Ammon's horn (tissue), 1 donor: ENCODE results near the gene JMJD8.

Experiments used
- DNase-seq: peaks from one replicate; pipeline ENCODE4 v3.0.0-alpha.2; 2016; ENCODE audit warnings: low spot score

Gene JMJD8

GRCh38 chr16:660459-661183, 23.5 kb downstream of the JMJD8 start:
- DNase-seq, result peak; percentile 94

GRCh38 chr16:660132-660458, 24.0 kb downstream of the JMJD8 start:
- DNase-seq, result no peak

DNA sequence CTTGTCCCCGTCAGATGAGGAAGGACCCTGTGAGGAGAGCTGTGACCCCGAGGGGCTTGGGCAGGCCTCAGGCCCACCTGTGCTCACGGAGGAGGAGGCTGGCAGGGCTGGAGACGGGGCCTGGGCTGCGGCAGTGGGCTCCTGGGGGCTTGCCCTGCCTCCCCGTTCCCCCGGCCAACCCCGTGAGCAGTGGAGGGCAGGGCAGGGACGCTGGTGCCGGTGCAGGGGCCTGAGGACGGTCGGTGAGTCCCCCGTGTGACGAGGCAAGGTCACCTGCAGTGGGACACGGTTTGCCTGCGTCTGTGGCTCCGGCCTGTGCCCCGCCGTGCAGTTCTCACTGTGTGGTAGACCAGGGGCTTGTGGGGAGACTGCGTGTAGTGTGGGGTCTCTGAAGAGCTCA, 24.5 kb downstream of the JMJD8 start:
- DNase-seq, result no peak

- DNase-seq, result no peak
These were observed 25.2 kb downstream of the JMJD8 start for GRCh38 chr16:658679-659571.

DNA sequence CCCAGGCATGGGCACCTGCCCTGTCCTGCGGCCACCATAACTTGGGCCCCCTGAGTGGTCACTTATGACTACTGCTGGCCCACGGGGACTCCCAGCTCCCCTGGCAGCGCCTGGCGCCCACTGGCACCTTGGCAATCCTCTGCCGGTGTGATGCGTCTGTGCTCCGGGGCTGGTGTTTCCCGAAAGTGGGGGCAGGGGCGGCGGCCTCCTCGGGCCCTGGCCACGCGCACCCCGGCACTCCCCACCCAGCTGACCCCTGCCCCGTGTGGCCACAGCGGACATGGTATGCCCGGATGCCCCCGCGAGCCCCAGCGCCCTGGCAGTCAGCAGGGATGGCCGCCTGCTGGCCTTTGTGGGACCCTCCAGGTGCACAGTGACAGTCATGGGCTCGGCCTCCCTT, 26.6 kb downstream of the JMJD8 start:
- no peak for DNase-seq

GRCh38 chr16:654034-654433, 30.1 kb downstream of the JMJD8 start:
- no peak for DNase-seq

- DNase-seq, result no peak
These were observed 31.5 kb downstream of the JMJD8 start for GRCh38 chr16:652454-653305.

- DNase-seq, result no peak
These were observed 32.3 kb downstream of the JMJD8 start for GRCh38 chr16:651844-652243.

DNA sequence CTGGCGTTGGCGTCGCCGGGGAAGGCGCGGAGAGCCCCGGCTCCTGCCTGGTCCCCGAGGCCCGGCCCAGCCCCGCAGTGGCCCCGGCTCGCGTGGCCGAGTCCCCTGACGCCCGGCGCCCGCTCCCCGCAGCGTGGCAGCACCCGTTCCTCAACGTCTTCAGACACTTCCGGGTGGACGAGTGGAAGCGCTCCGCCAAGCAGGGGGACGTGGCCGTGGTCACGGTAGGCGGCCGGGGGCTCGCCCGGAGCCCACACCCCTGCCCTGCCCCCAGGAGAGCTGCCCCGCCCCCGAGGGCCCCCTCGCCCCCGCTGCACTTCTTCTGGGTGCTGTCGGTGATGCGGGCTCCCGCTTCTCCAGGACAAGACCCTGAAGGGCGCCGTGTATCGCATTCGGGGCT, 34.5 kb downstream of the JMJD8 start:
- DNase-seq, result no peak

DNA sequence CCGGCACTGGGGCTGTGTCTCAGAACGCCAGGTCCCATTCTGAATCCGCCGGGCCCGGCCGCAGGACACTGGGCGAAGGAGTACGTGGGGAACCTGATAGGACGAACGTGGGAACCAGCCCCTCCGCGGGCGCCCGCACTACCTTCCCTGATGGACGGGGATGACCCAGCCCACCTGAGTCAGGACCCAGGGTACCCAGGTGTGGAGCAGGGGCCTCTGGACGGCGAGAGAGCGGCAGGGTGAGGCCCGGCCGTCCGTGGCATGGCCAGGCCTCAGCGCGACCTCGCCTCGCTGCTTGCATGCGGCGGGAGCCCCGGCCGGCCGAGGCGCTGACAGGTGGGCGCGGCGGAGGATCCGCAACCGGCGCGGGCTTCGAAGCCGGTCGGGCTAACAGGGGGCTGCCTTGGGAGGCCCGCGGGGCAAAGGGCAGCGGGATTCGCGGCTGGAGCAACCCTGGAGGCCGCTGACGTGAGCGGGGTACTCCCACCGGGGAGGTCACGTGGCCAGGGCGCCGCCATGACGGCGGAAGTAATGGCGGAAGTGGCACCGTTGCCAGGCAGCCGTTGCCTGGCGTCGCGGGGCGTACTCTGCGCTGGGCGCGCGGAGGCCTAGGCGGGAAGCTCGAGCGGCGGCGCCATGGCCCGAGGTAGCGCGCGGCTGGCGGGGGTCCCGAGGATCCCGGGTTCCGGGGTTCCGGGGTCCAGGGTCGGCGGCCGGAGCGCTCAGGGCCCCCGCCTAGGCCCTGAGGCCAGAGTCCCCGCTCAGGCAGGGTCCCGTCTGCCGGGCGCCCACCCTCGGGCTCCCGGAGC, 35.1 kb downstream of the JMJD8 start, which contains the start of gene WDR90:
WDR90 (plus strand) TSS at position 585 of the 809 bp plus-strand sequence; CDS start at position 637, 52 bp downstream.
- peak; percentile 96 for DNase-seq

DNA sequence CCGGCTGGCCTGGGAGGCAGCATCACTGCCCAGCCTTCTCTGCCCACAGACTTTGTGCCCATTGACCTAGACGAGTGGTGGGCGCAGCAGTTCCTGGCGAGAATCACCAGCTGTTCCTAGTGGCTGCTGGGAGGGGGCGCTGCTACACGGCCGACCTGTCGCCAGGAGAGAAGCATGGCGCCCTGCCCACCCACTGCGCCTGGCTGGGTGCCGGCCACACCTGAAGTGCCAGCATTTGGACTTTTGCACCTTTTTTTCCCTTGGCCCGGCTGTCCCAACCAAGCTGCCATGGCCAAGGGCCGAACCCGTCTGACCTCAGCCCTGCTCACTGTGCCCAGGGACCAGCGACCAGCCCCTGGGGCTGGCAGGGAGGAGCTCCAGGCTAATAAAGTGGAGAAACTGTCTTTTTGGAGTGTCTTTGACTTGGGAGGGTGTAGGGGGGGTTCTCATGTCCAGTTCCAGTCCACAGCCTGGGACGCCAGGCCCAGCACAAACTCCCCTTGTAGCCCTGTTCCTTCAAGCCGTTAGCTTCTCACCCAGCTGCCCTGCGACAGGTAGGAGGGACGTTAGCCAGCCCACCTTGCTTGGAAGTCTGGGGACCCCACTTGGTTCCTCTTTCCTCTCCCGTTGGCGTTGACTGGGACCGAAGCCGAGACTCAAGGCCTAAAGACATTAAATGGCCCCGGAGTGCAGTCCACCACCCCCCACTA, 35.9 kb downstream of the JMJD8 start:
- no peak for DNase-seq

DNA sequence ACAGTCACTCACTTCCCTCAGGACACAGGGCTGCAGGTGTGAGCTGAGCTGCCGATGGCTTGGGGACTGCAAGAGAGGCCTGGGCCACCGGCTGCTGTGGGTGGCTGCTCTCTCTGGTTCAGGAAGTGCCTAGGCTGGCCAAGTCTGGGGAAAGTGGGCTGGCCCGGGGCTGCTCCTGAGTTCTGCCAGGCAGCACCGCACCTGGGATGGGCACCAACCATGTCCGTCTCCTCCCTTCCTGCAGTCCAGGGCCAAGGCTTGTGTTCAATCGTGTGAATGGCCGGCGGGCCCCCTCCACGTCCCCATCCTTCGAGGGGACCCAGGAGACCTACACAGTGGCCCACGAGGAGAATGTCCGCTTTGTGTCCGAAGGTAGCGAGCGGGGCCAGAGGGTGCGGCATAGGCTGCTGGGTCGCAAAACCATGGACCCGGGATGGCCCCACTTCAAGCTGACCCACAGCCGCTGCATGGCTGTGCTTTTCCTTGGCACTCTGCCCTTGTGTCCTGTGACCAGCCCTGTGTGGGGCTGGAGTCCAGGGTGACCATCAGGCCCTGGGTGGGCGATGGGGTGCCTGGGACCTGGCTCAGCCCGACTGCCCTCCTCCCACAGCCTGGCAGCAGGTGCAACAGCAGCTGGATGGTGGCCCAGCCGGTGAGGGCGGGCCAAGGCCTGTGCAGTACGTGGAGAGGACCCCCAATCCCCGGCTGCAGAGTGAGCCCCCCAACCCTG, 36.8 kb downstream of the JMJD8 start:
- no peak for DNase-seq

- no peak for DNase-seq
These were observed 37.4 kb downstream of the JMJD8 start for GRCh38 chr16:646679-647172.

DNA sequence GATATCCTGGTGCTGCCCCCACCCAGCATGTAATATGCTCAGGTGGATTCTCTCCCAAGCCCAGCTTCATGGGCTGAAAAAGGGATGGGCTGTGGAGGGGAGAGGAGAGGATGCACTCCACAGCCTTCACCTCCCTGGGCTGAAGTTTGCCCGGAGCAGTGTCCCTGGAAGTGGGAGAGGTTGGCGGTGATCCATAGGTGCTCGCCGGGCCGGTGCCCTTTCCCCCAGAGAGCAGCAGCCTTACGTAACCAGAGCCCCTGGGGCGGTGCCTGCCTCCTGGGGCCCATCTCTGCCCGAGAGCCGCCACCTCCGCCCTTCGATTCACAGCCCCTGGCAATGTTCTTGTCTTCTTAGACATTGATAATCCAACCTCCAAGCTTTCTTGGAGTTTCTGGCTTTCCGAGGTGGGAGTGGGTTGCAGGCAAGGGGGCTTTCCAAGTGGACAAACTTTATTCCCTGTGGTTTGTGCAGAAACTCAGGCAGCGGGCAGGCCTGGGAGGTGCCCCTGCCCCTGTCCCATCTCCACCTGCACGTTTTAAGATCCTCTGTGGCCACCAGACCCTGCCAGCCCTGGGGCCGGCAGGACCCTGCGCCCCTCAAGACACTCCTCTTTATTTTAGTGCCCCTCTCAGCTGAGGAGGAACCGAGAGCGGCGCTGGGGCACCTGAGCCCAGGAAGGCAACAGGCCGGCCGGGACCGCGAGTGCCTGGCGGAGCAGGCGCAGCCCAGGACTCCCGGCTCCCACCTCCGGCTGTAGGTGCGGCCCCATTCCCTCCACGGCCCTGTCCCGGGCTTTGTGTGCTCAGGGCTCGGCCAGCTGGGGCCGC, 38.1 kb downstream of the JMJD8 start:
- DNase-seq, result no peak

DNA sequence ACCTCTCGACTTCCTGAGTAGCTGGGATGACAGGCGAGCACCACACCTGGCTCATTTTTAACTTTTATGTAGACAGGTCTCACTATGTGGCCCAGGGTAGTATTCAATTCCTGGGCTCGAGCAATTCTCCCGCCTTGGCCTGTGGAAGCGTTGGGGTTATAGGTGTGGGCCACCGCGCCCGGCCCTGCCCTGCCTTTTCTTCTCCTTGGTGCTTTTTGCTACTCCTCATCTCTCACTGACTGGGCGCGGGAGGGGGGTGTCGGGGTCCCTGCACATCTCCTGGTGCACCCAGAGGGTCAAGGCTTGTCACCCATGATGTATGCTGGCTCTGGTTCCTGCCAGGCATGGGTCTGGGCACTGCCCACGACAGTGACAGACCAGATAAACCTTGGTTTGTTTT, 39.6 kb downstream of the JMJD8 start:
- no peak for DNase-seq

DNA sequence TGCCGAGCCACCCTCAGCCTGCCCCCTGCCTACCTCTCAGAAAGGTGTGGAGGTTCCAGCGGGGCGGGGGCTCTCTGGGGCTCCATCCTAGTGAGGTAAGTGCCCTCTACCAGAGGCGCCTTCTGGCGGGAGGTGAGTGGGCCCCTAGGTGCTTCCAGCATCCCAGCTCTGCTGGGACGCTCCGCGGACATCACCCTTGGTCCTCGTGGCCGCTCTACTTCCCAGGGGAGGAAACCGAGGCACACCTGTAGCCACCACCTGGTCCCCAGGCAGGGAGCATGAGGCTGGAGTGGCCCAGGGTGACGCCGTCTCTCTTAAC, 41.1 kb downstream of the JMJD8 start:
- no peak for DNase-seq

- DNase-seq, result peak; percentile 43
These were observed 41.7 kb downstream of the JMJD8 start for GRCh38 chr16:642189-643049.
